Naive thymus-derived CD4-positive, alpha-beta T cell (primary cell): ENCODE data around the gene SAV1. TPM values are rescaled to one million over a fixed set of nuclear protein-coding genes. Genes with fewer than 3 reads are reported as not detected.
"Not testable (repeated sequence)": the region's sequence is repeated elsewhere in the genome, so short reads cannot be mapped to it uniquely, and the experiment has no call there.

Source experiments
- ATAC-seq: fragments of 150-1000 bp; cut with Tn5 transposase; 2 replicates; pipeline ENCODE4 v1.10.0; 2021; ENCODE audit warnings: mild to moderate bottlenecking, moderate library complexity
- CTCF ChIA-PET: fragments of 350-600 bp; sonication (Branson Sonifier 250); formaldehyde crosslinking; loops from one replicate; lab custom pipeline; 2021; ENCODE audit warnings: antibody characterized with exemption; lab: Charles Lee
- POLR2A ChIA-PET: fragments of 350-600 bp; sonication (Branson Sonifier 250); formaldehyde crosslinking; loops from one replicate; lab custom pipeline; 2021; ENCODE audit warnings: antibody characterized with exemption, inconsistent platforms; lab: Charles Lee
- DNase-seq, 9 donors: peaks; one replicate each; pipeline versions ENCODE4 v3.0.0 to v3.0.0-alpha.2; 2020 to 2022; ENCODE audit warnings: mixed read lengths in 1 of 9
- H3K27ac ChIP-seq: one replicate; pipeline ENCODE4 v1.7.0; 2013; ENCODE audit warnings: mild to moderate bottlenecking, low read depth, low read length, moderate library complexity
- H3K27me3 ChIP-seq, 2 donors: one replicate each; pipeline ENCODE4 v1.7.0; 2013; ENCODE audit warnings: low read length in 2 of 2, mild to moderate bottlenecking in 2 of 2, moderate library complexity in 2 of 2; ENCODE audit not compliant: control insufficient read depth in 2 of 2, insufficient read depth in 2 of 2
- H3K36me3 ChIP-seq, 3 experiments: 1 replicate in 2 of 3; 2 replicates in 1 of 3; pipeline ENCODE4 v1.7.0; 2013; ENCODE audit warnings: low read length in 3 of 3, mild to moderate bottlenecking in 3 of 3, moderate library complexity in 1 of 3; ENCODE audit not compliant: insufficient read depth in 3 of 3, control insufficient read depth in 2 of 3
- H3K4me1 ChIP-seq, 2 donors: one replicate each; pipeline ENCODE4 v1.7.0; 2013; ENCODE audit warnings: low read length in 2 of 2, mild to moderate bottlenecking in 2 of 2, moderate library complexity in 1 of 2; ENCODE audit not compliant: control insufficient read depth in 2 of 2, insufficient read depth in 2 of 2
- H3K4me3 ChIP-seq: 2 replicates; pipeline ENCODE4 v1.7.0; 2013; ENCODE audit warnings: mild to moderate bottlenecking, low read length
- H3K9me3 ChIP-seq, 3 experiments: 1 replicate in 2 of 3; 2 replicates in 1 of 3; pipeline ENCODE4 v1.7.0; 2013; ENCODE audit warnings: low read length in 3 of 3; ENCODE audit not compliant: control insufficient read depth in 2 of 3
- H3K27ac Mint-ChIP-seq, 9 donors: one replicate each; pipeline ENCODE4 v1.8.0; 2020 to 2022; ENCODE audit warnings: mixed read lengths in 9 of 9, mild to moderate bottlenecking in 8 of 9, moderate library complexity in 5 of 9, inconsistent platforms in 2 of 9
- H3K27me3 Mint-ChIP-seq, 5 donors: one replicate each; pipeline ENCODE4 v1.8.0; 2021 to 2022; ENCODE audit warnings: mixed read lengths in 5 of 5, mild to moderate bottlenecking in 1 of 5
- H3K36me3 Mint-ChIP-seq, 5 donors: one replicate each; pipeline ENCODE4 v1.8.0; 2020 to 2022; ENCODE audit warnings: mixed read lengths in 5 of 5, mild to moderate bottlenecking in 3 of 5, inconsistent platforms in 1 of 5
- H3K4me1 Mint-ChIP-seq, 7 donors: one replicate each; pipeline ENCODE4 v1.8.0; 2020 to 2022; ENCODE audit warnings: mixed read lengths in 7 of 7, mild to moderate bottlenecking in 3 of 7, inconsistent platforms in 1 of 7
- H3K4me3 Mint-ChIP-seq, 10 donors: one replicate each; pipeline ENCODE4 v1.8.0; 2020 to 2022; ENCODE audit warnings: mild to moderate bottlenecking in 10 of 10, mixed read lengths in 10 of 10, moderate library complexity in 6 of 10, inconsistent platforms in 2 of 10
- H3K9me3 Mint-ChIP-seq, 11 donors: one replicate each; pipeline ENCODE4 v1.8.0; 2020 to 2022; ENCODE audit warnings: mixed read lengths in 11 of 11, mild to moderate bottlenecking in 4 of 11, inconsistent platforms in 1 of 11, moderate library complexity in 1 of 11
- intact Hi-C, 2 donors: fragments of 100-400 bp; cut with micrococcal nuclease; formaldehyde crosslinking; loops; one replicate each; pipeline ENCODE4 v1.15.1; 2023
- polyA plus RNA-seq, 2 donors: library from polyadenylated mRNA; unstranded; fragments of 300-500 nt; fragmentation: Illumina TruSeq; gene quantifications; one replicate each; pipeline ENCODE4 v1.2.3, GENCODE V29; 2021
- total RNA-seq, 6 experiments: library from RNA in 5 of 6; stranded (reverse) in 5 of 6; gene quantifications; 1 replicate in 5 of 6; 2 replicates in 1 of 6; pipeline ENCODE4 v1.2.3 and lab custom pipeline; 2021 to 2026

Gene SAV1
- total and polyA plus RNA-seq, 7 experiments from 2014 or later, result 7.2 to 9.4 (median 8.7) TPM

- no peaks in the 10 kb centered on the region for H3K9me3 Mint-ChIP-seq
- Histone ChIP-seq H3K27ac (peak overlapping the region; percentile 65), H3K9me3 (no peaks in the 10 kb centered on the region), H3K4me1 (peaks cover 0 to 10% of the 10 kb centered on the region in 2 donors), H3K36me3 (no peaks in the 10 kb centered on the region), H3K4me3 (peak overlapping the region; percentile 84), H3K27me3 (no peaks in the 10 kb centered on the region)
- ATAC-seq, result peak; percentile 61
- peaks cover 11 to 23% (median 20%) of the 10 kb centered on the region in 7 donors for H3K4me1 Mint-ChIP-seq
- DNase-seq, result peak in 5 of 9 donors; percentile 20 to 39 (median 36)
- intact Hi-C loops, result loop anchor here (5.0 kb wide), 5 partner anchors 60 to 355 kb away; partner anchors contain the start of genes DMAC2L (in 1 of the 2), L2HGDH (in 1 of the 2) and MAP4K5 (in 1 of the 2)
- peaks cover 6 to 15% (median 7%) of the 10 kb centered on the region in 5 donors for H3K36me3 Mint-ChIP-seq
- POLR2A ChIA-PET, result no interaction called here
- H3K27ac Mint-ChIP-seq, result peak overlapping the region in 6 of 9 donors; percentile 54 to 94 (median 88)
- H3K27me3 Mint-ChIP-seq, result peaks cover 0 to 7% (median 0%) of the 10 kb centered on the region in 5 donors
- H3K4me3 Mint-ChIP-seq, result peak overlapping the region in 2 of 10 donors; percentile 92 to 95
- CTCF ChIA-PET, result no interaction called here
Measured at GRCh38 chr14:50667684-50667995, 466 bp downstream of the SAV1 start.

GRCh38 chr14:50666772-50667683 lies 1.1 kb downstream of the SAV1 start:
- Mint-ChIP-seq H3K4me1 (peaks cover 11 to 23% (median 20%) of the 10 kb centered on the region in 7 donors), H3K36me3 (peaks cover 6 to 15% (median 7%) of the 10 kb centered on the region in 5 donors), H3K27ac (peak overlapping the region in 6 of 9 donors; percentile 54 to 94 (median 88)), H3K27me3 (peaks cover 0 to 7% (median 0%) of the 10 kb centered on the region in 5 donors), H3K4me3 (peak overlapping the region in 2 of 10 donors; percentile 92 to 95), H3K9me3 (no peaks in the 10 kb centered on the region)
- Histone ChIP-seq H3K9me3 (no peaks in the 10 kb centered on the region), H3K27ac (peak overlapping the region; percentile 65), H3K4me1 (peaks cover 0 to 10% of the 10 kb centered on the region in 2 donors), H3K4me3 (peak overlapping the region; percentile 84), H3K27me3 (no peaks in the 10 kb centered on the region), H3K36me3 (no peaks in the 10 kb centered on the region)
- DNase-seq (peak in 7 of 9 donors; percentile 53 to 71 (median 67)), ATAC-seq (peak; percentile 69)
- intact Hi-C loops, result loop anchor here (5.0 kb wide), 5 partner anchors 60 to 355 kb away; partner anchors contain the start of genes DMAC2L (in 1 of the 2), L2HGDH (in 1 of the 2) and MAP4K5 (in 1 of the 2)
- ChIA-PET POLR2A (interaction anchor here (0.7 kb wide), 1 partner anchor 9 kb away, joined by 4 read pairs; no protein-coding TSS in a partner anchor), CTCF (no interaction called here)

GRCh38 chr14:50665300-50665699 lies 2.8 kb downstream of the SAV1 start:
- CTCF ChIA-PET, H3K36me3 ChIP-seq, H3K27ac Mint-ChIP-seq, H3K27me3 ChIP-seq, H3K27ac ChIP-seq, DNase-seq, ATAC-seq, H3K4me3 Mint-ChIP-seq, H3K4me1 ChIP-seq, H3K27me3 Mint-ChIP-seq, H3K4me3 ChIP-seq, POLR2A ChIA-PET, H3K9me3 ChIP-seq, H3K9me3 Mint-ChIP-seq: not testable (repeated sequence)
- H3K4me1 Mint-ChIP-seq, result peaks cover 11 to 25% (median 20%) of the 10 kb centered on the region in 7 donors
- peaks cover 7 to 27% (median 16%) of the 10 kb centered on the region in 5 donors for H3K36me3 Mint-ChIP-seq
- intact Hi-C loops, result loop anchor here (5.0 kb wide), 5 partner anchors 62 to 353 kb away; partner anchors contain the start of genes DMAC2L (in 1 of the 2), L2HGDH (in 1 of the 2) and MAP4K5 (in 1 of the 2)

GRCh38 chr14:50664579-50664978 lies 3.5 kb downstream of the SAV1 start:
- intact Hi-C loops, H3K4me3 Mint-ChIP-seq, ATAC-seq, POLR2A ChIA-PET, H3K27me3 Mint-ChIP-seq, H3K27me3 ChIP-seq, H3K4me1 ChIP-seq, H3K9me3 Mint-ChIP-seq, DNase-seq, H3K27ac ChIP-seq, CTCF ChIA-PET, H3K9me3 ChIP-seq, H3K4me3 ChIP-seq, H3K27ac Mint-ChIP-seq, H3K36me3 ChIP-seq: not testable (repeated sequence)
- Mint-ChIP-seq H3K4me1 (peaks cover 11 to 31% (median 20%) of the 10 kb centered on the region in 7 donors), H3K36me3 (peaks cover 7 to 32% (median 16%) of the 10 kb centered on the region in 5 donors)

- peaks cover 7 to 29% (median 16%) of the 10 kb centered on the region in 5 donors for H3K36me3 Mint-ChIP-seq
- H3K27me3 ChIP-seq, result no peaks in the 10 kb centered on the region
- ChIA-PET POLR2A (no interaction called here), CTCF (interaction anchor here (0.6 kb wide), 1 partner anchor 1180 kb away, joined by 3 read pairs; no protein-coding TSS in a partner anchor)
- H3K4me1 Mint-ChIP-seq, result peaks cover 0 to 21% (median 7%) of the 10 kb centered on the region in 7 donors
- H3K9me3 ChIP-seq, result no peaks in the 10 kb centered on the region
- no peaks in the 10 kb centered on the region for H3K9me3 Mint-ChIP-seq
- ATAC-seq (no peak), DNase-seq (no peak)
- no peak overlapping the region for H3K27ac ChIP-seq
- intact Hi-C loops, result no loop called here
- no peaks in the 10 kb centered on the region for H3K4me1 ChIP-seq
- no peaks in the 10 kb centered on the region for H3K36me3 ChIP-seq
- no peak overlapping the region for H3K4me3 ChIP-seq
- H3K27me3 Mint-ChIP-seq, result no peaks in the 10 kb centered on the region
- H3K4me3 Mint-ChIP-seq, result no peak overlapping the region
- peak overlapping the region in 1 of 9 donors; percentile 43 for H3K27ac Mint-ChIP-seq
Measured at GRCh38 chr14:50659327-50659974, 8.7 kb downstream of the SAV1 start.

GRCh38 chr14:50658203-50658602 lies 9.9 kb downstream of the SAV1 start:
- peaks cover 3 to 23% (median 10%) of the 10 kb centered on the region in 5 donors for H3K36me3 Mint-ChIP-seq
- Histone ChIP-seq H3K4me3 (no peak overlapping the region), H3K36me3 (no peaks in the 10 kb centered on the region), H3K9me3 (no peaks in the 10 kb centered on the region), H3K27ac (no peak overlapping the region), H3K27me3 (no peaks in the 10 kb centered on the region), H3K4me1 (no peaks in the 10 kb centered on the region)
- H3K9me3 Mint-ChIP-seq, result no peaks in the 10 kb centered on the region
- H3K4me3 Mint-ChIP-seq, result no peak overlapping the region
- ChIA-PET POLR2A (no interaction called here), CTCF (no interaction called here)
- ATAC-seq (no peak), DNase-seq (no peak)
- H3K4me1 Mint-ChIP-seq, result peaks cover 0 to 15% (median 4%) of the 10 kb centered on the region in 7 donors
- intact Hi-C loops, result no loop called here
- H3K27me3 Mint-ChIP-seq, result no peaks in the 10 kb centered on the region
- H3K27ac Mint-ChIP-seq, result no peak overlapping the region
